Glutamatergic neuron (in vitro differentiated cells): ENCODE measurements around the gene MBTD1. TPM values are rescaled to one million over a fixed set of nuclear protein-coding genes. Genes with fewer than 3 reads are reported as not detected.
"Not testable (repeated sequence)": the region's sequence is repeated elsewhere in the genome, so short reads cannot be mapped to it uniquely, and the experiment has no call there.

Source experiments
- DNase-seq: peaks from one replicate; pipeline ENCODE4 v3.0.0; 2022
- H3K27ac Mint-ChIP-seq: one replicate; pipeline ENCODE4 v1.8.0; 2020; ENCODE audit warnings: mild to moderate bottlenecking, mixed read lengths, inconsistent platforms; ENCODE audit not compliant: unreplicated experiment
- H3K27me3 Mint-ChIP-seq: one replicate; pipeline ENCODE4 v1.8.0; 2020; ENCODE audit warnings: mild to moderate bottlenecking, moderate library complexity, mixed read lengths, inconsistent platforms; ENCODE audit not compliant: unreplicated experiment
- H3K36me3 Mint-ChIP-seq: one replicate; pipeline ENCODE4 v1.8.0; 2020; ENCODE audit warnings: mild to moderate bottlenecking, mixed read lengths, inconsistent platforms; ENCODE audit not compliant: unreplicated experiment
- H3K4me1 Mint-ChIP-seq: one replicate; pipeline ENCODE4 v1.8.0; 2020; ENCODE audit warnings: mild to moderate bottlenecking, low read depth, mixed read lengths, inconsistent platforms; ENCODE audit not compliant: unreplicated experiment
- H3K4me3 Mint-ChIP-seq: one replicate; pipeline ENCODE4 v1.8.0; 2020; ENCODE audit warnings: mild to moderate bottlenecking, mixed read lengths, inconsistent platforms; ENCODE audit not compliant: unreplicated experiment
- H3K9me3 Mint-ChIP-seq: one replicate; pipeline ENCODE4 v1.8.0; 2020; ENCODE audit warnings: mild to moderate bottlenecking, moderate library complexity, mixed read lengths, inconsistent platforms; ENCODE audit not compliant: unreplicated experiment
- CTCF ChIP-seq: fragments of 200-600 bp; sonication (generic); IDR thresholded peaks from one replicate; pipeline ENCODE4 v1.5.0; 2021; ENCODE audit not compliant: partially characterized antibody, unreplicated experiment
- total RNA-seq: library from RNA; stranded (reverse); fragmentation: NEBNext Ultra II Directional; extraction: Animal tissue kit (Norgen Biotek cat#: 25700); gene quantifications from one replicate; pipeline ENCODE4 v1.2.1, GENCODE V29; 2021; ENCODE audit not compliant: unreplicated experiment

MBTD1 gene
- total RNA-seq, 1 donor from 2014 or later, result 32.3 TPM

- H3K4me3 Mint-ChIP-seq, result no peak overlapping the region
- no peak for DNase-seq
- no peak overlapping the region for H3K27ac Mint-ChIP-seq
- no peak for TF ChIP-seq CTCF
- H3K36me3 Mint-ChIP-seq, result no peaks in the 10 kb centered on the region
- H3K9me3 Mint-ChIP-seq, result no peaks in the 10 kb centered on the region
- H3K4me1 Mint-ChIP-seq, result no peaks in the 10 kb centered on the region
- H3K27me3 Mint-ChIP-seq, result no peaks in the 10 kb centered on the region
Measured at GRCh38 chr17:51185763-51186332, 74.0 kb downstream of the MBTD1 start.

- Mint-ChIP-seq H3K27me3 (no peaks in the 10 kb centered on the region), H3K36me3 (no peaks in the 10 kb centered on the region)
Measured at GRCh38 chr17:51184124-51184523, 75.7 kb downstream of the MBTD1 start.

GRCh38 chr17:51180486-51180885 lies 79.4 kb downstream of the MBTD1 start:
- DNase-seq, result no peak
- Mint-ChIP-seq H3K4me3 (no peak overlapping the region), H3K27me3 (no peaks in the 10 kb centered on the region), H3K9me3 (no peaks in the 10 kb centered on the region), H3K36me3 (no peaks in the 10 kb centered on the region), H3K27ac (no peak overlapping the region), H3K4me1 (no peaks in the 10 kb centered on the region)
- TF ChIP-seq CTCF, result no peak

More at GRCh38 chr17:51184124-51184523, 75.7 kb downstream of the MBTD1 start:
- DNase-seq, result no peak
- no peaks in the 10 kb centered on the region for H3K9me3 Mint-ChIP-seq
- H3K4me1 Mint-ChIP-seq, result no peaks in the 10 kb centered on the region
- no peak overlapping the region for H3K27ac Mint-ChIP-seq
- TF ChIP-seq CTCF, result no peak
- no peak overlapping the region for H3K4me3 Mint-ChIP-seq

- not testable (repeated sequence) for H3K36me3 Mint-ChIP-seq, DNase-seq, H3K27ac Mint-ChIP-seq, H3K4me1 Mint-ChIP-seq, H3K27me3 Mint-ChIP-seq, H3K4me3 Mint-ChIP-seq, H3K9me3 Mint-ChIP-seq
Measured at GRCh38 chr17:51172030-51172429, 87.8 kb downstream of the MBTD1 start.

- Mint-ChIP-seq H3K27me3 (peaks cover 5% of the 10 kb centered on the region), H3K9me3 (peaks cover 6% of the 10 kb centered on the region), H3K4me3 (no peak overlapping the region), H3K36me3 (no peaks in the 10 kb centered on the region), H3K4me1 (peaks cover 5% of the 10 kb centered on the region), H3K27ac (no peak overlapping the region)
- no peak for TF ChIP-seq CTCF
- no peak for DNase-seq
Measured at GRCh38 chr17:51170736-51171135, 89.1 kb downstream of the MBTD1 start.
